OCI-LY1 (cell line): ENCODE results near the gene NEU3.

Experiments used
- H2AFZ ChIP-seq: fragments of 200-600 bp; sonication (generic), shearing (Covaris generic); 2 replicates; pipeline ENCODE4 v1.6.0; 2014; ENCODE audit warnings: antibody characterized with exemption, mild to moderate bottlenecking, low read length
- H3F3A ChIP-seq: fragments of 200-600 bp; sonication (generic), shearing (Covaris generic); 2 replicates; pipeline ENCODE4 v1.6.0; 2014; ENCODE audit warnings: mild to moderate bottlenecking, antibody characterized with exemption, low read length, moderate library complexity; ENCODE audit not compliant: insufficient read depth
- H3K27ac ChIP-seq: fragments of 200-600 bp; sonication (generic); 2 replicates; pipeline ENCODE4 v1.5.1; 2014; ENCODE audit warnings: low read length, mixed run types, mild to moderate bottlenecking, low read depth; ENCODE audit not compliant: poor library complexity, severe bottlenecking
- H3K27me3 ChIP-seq: fragments of 200-600 bp; sonication (generic); 2 replicates; pipeline ENCODE4 v1.6.0; 2014; ENCODE audit warnings: antibody characterized with exemption, mild to moderate bottlenecking, low read length, moderate library complexity; ENCODE audit not compliant: insufficient read depth
- H3K36me3 ChIP-seq: fragments of 200-600 bp; sonication (generic); 2 replicates; pipeline ENCODE4 v1.6.1; 2014; ENCODE audit warnings: mild to moderate bottlenecking, antibody characterized with exemption, low read length, moderate library complexity, mixed read lengths; ENCODE audit not compliant: insufficient read depth
- H3K4me1 ChIP-seq: fragments of 200-600 bp; sonication (generic); 2 replicates; pipeline ENCODE4 v1.5.1; 2014; ENCODE audit warnings: mild to moderate bottlenecking, low read length, moderate library complexity; ENCODE audit not compliant: insufficient read depth, severe bottlenecking
- H3K4me2 ChIP-seq: fragments of 200-600 bp; sonication (generic), shearing (Covaris generic); 2 replicates; pipeline ENCODE4 v1.6.1; 2014; ENCODE audit warnings: low read length
- H3K4me3 ChIP-seq: fragments of 200-600 bp; sonication (generic); 2 replicates; pipeline ENCODE4 v1.5.1; 2014; ENCODE audit warnings: low read length, low read depth, mild to moderate bottlenecking, mixed read lengths; ENCODE audit not compliant: poor library complexity, severe bottlenecking
- H3K79me2 ChIP-seq: fragments of 200-600 bp; shearing (Covaris generic); 2 replicates; pipeline ENCODE4 v1.6.1; 2016; ENCODE audit warnings: mixed run types, low read length, mixed read lengths; ENCODE audit not compliant: insufficient read depth
- H3K9ac ChIP-seq: fragments of 200-600 bp; sonication (generic), shearing (Covaris generic); 2 replicates; pipeline ENCODE4 v1.6.1; 2014; ENCODE audit warnings: mild to moderate bottlenecking, low read length, mixed read lengths
- H3K9me2 ChIP-seq: fragments of 200-600 bp; sonication (generic), shearing (Covaris generic); 2 replicates; pipeline ENCODE4 v1.6.1; 2014; ENCODE audit warnings: low read depth, mild to moderate bottlenecking, low read length, mixed read lengths
- H3K9me3 ChIP-seq: fragments of 200-600 bp; shearing (Covaris generic); 2 replicates; pipeline ENCODE4 v1.6.1; 2014; ENCODE audit warnings: low read length, mixed read lengths
- H4K20me1 ChIP-seq: fragments of 200-600 bp; sonication (generic), shearing (Covaris generic); 2 replicates; pipeline ENCODE4 v1.6.0; 2016; ENCODE audit warnings: mild to moderate bottlenecking, low read length; ENCODE audit not compliant: insufficient read depth
- EZH2 ChIP-seq: fragments of 200-600 bp; sonication (generic), shearing (Covaris generic); IDR thresholded peaks from 2 replicates; pipeline ENCODE4 v1.8.0; 2017; ENCODE audit warnings: borderline replicate concordance, mixed run types, mild to moderate bottlenecking, antibody characterized with exemption, low read length, moderate library complexity, mixed read lengths
- TF ChIP-seq, protein P1 (sequence below): fragments of 200-600 bp; sonication (generic), shearing (Covaris generic); IDR thresholded peaks from 2 replicates; pipeline ENCODE4 v1.5.1; 2017; ENCODE audit warnings: mild to moderate bottlenecking, antibody characterized with exemption, low read length, moderate library complexity, mixed read lengths

The NEU3 gene

DNA sequence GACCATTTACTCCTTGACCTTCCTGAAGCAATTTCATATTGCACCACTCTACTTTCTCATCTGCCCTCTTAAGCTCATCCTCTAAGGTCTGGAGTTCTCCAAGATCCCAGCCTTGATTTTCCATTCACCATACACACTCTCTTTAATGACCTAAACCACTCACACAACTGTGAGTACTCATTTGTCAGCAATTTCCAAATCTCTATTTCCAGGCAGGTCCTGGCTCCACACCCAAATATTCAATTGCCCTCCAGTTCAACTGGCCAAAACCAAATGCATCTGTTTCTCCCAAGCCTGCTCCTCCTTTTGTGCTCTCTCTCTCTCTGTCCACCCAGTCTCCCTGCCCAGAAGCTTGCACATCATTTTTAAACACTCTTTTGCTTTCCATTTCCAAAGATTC, 39.6 kb downstream of the NEU3 start:
- no peak overlapping the region for H2AFZ ChIP-seq
- no peaks in the 10 kb centered on the region for H3K9me3 ChIP-seq
- no peaks in the 10 kb centered on the region for H3K36me3 ChIP-seq
- no peak overlapping the region for H3K4me3 ChIP-seq
- no peak overlapping the region for H3K4me2 ChIP-seq
- H4K20me1 ChIP-seq: no peaks in the 10 kb centered on the region
- no peaks in the 10 kb centered on the region for H3K79me2 ChIP-seq
- no peaks in the 10 kb centered on the region for H3K27me3 ChIP-seq
- TF ChIP-seq, protein P1, sequence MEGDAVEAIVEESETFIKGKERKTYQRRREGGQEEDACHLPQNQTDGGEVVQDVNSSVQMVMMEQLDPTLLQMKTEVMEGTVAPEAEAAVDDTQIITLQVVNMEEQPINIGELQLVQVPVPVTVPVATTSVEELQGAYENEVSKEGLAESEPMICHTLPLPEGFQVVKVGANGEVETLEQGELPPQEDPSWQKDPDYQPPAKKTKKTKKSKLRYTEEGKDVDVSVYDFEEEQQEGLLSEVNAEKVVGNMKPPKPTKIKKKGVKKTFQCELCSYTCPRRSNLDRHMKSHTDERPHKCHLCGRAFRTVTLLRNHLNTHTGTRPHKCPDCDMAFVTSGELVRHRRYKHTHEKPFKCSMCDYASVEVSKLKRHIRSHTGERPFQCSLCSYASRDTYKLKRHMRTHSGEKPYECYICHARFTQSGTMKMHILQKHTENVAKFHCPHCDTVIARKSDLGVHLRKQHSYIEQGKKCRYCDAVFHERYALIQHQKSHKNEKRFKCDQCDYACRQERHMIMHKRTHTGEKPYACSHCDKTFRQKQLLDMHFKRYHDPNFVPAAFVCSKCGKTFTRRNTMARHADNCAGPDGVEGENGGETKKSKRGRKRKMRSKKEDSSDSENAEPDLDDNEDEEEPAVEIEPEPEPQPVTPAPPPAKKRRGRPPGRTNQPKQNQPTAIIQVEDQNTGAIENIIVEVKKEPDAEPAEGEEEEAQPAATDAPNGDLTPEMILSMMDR: no peak
- no peak for TF ChIP-seq EZH2
- no peak overlapping the region for H3K9ac ChIP-seq
- H3K9me2 ChIP-seq: no peaks in the 10 kb centered on the region
- no peaks in the 10 kb centered on the region for H3F3A ChIP-seq
- no peaks in the 10 kb centered on the region for H3K4me1 ChIP-seq
- no peak overlapping the region for H3K27ac ChIP-seq

DNA sequence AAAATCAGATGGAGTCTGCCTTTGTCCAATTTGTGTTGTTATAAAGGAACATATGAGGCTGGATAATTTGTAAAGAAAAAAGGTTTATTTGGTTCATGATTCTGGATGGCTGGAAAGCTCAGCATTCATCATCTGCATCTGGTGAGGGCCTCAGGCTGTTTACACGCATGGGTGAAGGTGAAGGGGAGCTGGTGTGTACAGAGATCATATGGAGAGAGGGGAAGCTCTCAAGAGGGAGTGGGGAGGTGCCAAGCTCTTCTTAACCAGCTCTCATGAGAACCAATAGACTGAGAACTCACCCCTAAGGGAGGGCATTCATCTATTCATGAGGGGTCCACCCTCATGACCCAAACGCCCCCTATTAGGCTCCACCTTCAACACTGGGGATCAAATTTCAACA, 40.0 kb downstream of the NEU3 start:
- Histone ChIP-seq H3K9ac (no peak overlapping the region), H3K4me2 (no peak overlapping the region), H3K27ac (no peak overlapping the region), H3K9me3 (no peaks in the 10 kb centered on the region), H3K36me3 (no peaks in the 10 kb centered on the region), H3K79me2 (no peaks in the 10 kb centered on the region), H3K4me1 (no peaks in the 10 kb centered on the region), H3K27me3 (no peaks in the 10 kb centered on the region), H2AFZ (no peak overlapping the region), H4K20me1 (no peaks in the 10 kb centered on the region), H3F3A (no peaks in the 10 kb centered on the region), H3K9me2 (no peaks in the 10 kb centered on the region), H3K4me3 (no peak overlapping the region)
- TF ChIP-seq, protein P1: no peak
- no peak for TF ChIP-seq EZH2

DNA sequence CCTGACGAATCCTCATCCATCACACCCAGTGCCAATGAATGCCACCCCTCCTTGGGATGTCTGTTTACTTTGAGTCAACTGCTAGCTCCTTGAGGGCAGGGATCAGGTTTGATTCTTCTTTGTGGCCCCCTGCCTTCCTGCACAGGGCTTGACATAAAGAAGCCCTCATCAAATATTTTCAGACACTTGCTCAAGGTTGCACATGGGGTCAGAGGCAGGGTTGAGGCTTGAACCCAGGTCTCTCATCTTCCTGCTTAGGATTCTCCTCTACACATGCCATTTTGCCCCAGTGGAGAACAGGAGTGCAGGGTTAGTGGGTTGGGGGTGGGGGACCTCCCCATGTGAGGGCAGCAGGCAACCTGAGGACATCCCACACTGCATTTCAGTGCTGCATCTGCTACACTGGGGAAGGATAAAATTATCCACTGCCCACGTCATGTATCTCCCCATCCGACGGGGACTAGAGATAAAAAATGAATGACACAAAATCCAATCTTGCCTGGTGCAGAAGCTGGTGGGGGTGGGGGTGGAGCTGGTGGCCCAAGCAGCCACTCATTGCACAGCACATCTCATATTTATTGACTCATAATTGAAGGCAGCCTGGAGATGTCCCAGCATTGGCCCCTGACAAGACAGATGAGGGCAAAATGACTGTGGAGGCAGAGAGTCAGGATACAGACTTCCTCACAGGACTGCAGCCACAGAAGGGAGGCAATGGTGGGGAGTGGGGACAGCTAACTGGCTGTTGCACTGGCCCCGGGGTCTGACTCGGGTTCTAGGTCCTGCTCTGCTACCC, 41.3 kb downstream of the NEU3 start:
- TF ChIP-seq EZH2: no peak
- TF ChIP-seq, protein P1: no peak
- no peaks in the 10 kb centered on the region for H3K36me3 ChIP-seq
- no peak overlapping the region for H3K27ac ChIP-seq
- H3K4me2 ChIP-seq: no peak overlapping the region
- no peaks in the 10 kb centered on the region for H3K9me2 ChIP-seq
- no peaks in the 10 kb centered on the region for H3K79me2 ChIP-seq
- H3K4me1 ChIP-seq: no peaks in the 10 kb centered on the region
- H2AFZ ChIP-seq: no peak overlapping the region
- H3K9ac ChIP-seq: no peak overlapping the region
- no peaks in the 10 kb centered on the region for H4K20me1 ChIP-seq
- no peaks in the 10 kb centered on the region for H3F3A ChIP-seq
- H3K27me3 ChIP-seq: no peaks in the 10 kb centered on the region
- H3K4me3 ChIP-seq: no peak overlapping the region
- H3K9me3 ChIP-seq: no peaks in the 10 kb centered on the region
